ENCODE measurements around the gene SLC1A2.

GRCh38 chr11:35270342-35270741, 149.0 kb downstream of the SLC1A2 start:
- TF ChIP-seq CTCF (IDR thresholded peaks at IDR 0.05): no peak
- no peak for TF ChIP-seq POLR2A (IDR thresholded peaks at IDR 0.05)
- no peak for TF ChIP-seq EP300 (IDR thresholded peaks at IDR 0.05; ENCODE audit: low read depth)
